ENCODE data around the gene CRYGD.
"Not testable (repeated sequence)": the region's sequence is repeated elsewhere in the genome, so short reads cannot be mapped to it uniquely, and the experiment has no call there.

The CRYGD gene

DNA sequence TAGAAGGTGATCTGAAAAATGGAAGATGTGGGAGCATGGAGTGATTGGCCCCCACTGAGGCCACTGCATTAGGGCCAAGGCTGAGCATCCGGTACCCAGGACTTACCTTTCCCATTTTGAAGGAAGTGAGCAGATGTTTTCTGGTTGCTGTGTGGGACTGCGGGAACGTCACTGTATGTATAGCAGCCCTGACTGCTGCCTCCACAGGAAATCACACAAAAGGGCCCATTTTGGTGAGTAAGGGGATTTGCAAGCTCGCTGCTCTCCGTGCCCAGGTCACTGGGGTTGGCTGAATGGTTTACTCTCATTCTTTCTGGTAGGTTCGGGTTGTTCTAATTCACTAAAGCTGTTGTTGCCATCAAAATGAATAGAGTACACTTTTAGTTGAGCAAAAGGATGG lies 21.7 kb upstream of the CRYGD start, which contains the start of gene CRYGB:
CRYGB (minus strand) TSS at position 153 of the 400 bp plus-strand sequence; CDS start at position 115, 38 bp downstream.
- H3K27ac ChIP-seq (ENCODE audit: low read length), result no peak within 1 kb of the TSS
- H3K4me3 ChIP-seq (ENCODE audit: low read depth in 1 of 2, low read length in 2 of 2), result no peak within 1 kb of the TSS
- no peaks in the 10 kb centered on the region for H3K4me1 ChIP-seq (ENCODE audit: control insufficient read depth in 1 of 2, insufficient read depth in 2 of 2, low read length in 2 of 2)
- no peaks in the 10 kb centered on the region for H3K36me3 ChIP-seq (ENCODE audit: control insufficient read depth in 1 of 2, insufficient read depth in 2 of 2, low read length in 2 of 2)
- no peaks in the 10 kb centered on the region for H3K27me3 ChIP-seq (ENCODE audit: low read depth, low read length)
- no peaks in the 10 kb centered on the region for H3K9me3 ChIP-seq (ENCODE audit: control insufficient read depth in 1 of 2, low read length in 2 of 2)

DNA sequence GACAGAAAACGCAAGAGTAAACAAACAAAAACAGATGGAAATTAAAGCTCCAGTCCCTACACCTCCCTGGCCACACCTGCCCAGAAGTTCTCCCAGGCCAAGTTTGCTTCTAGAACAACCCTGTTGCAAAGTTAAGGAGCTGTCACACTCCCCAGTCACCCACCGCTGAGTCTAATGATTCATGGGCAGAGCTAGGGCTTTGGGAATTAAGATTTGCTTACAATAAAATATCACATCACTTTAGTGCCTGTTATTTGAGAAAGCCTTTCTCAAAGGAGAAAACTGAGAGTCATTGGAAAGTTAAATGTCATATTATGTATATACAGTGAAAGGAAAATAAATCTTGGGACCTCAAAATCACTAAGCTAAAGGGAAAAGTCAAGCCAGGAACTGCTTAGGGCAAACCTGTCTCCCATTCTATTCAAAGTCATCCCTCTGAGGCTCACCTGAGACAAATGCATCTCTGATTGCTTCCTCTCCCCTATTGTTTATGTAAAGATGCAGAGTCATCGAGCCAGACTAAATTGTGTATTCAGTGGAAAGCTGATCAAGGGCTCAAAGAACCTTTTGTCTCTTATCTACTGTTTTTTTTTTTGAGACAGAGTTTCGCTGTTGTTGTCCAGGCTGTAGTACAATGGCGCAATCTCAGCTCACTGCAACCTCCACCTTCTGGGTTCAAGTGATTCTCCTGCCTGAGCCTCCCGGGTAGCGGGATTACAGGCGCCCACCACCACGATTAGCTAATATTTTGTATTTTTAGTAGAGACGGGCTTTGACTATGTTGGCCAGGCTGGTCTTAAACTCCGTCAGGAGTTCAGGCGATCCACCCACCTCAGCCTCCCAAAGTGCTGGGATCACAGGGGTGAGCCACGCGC lies 18.8 kb upstream of the CRYGD start:
- Histone ChIP-seq H3K4me1 (ENCODE audit: control insufficient read depth in 1 of 2, insufficient read depth in 2 of 2, low read length in 2 of 2) (no peaks in the 10 kb centered on the region), H3K4me3 (ENCODE audit: low read depth in 1 of 2, low read length in 2 of 2) (no peak overlapping the region), H3K36me3 (ENCODE audit: control insufficient read depth in 1 of 2, insufficient read depth in 2 of 2, low read length in 2 of 2) (no peaks in the 10 kb centered on the region), H3K9me3 (ENCODE audit: control insufficient read depth in 1 of 2, low read length in 2 of 2) (peaks cover 0 to 2% of the 10 kb centered on the region in 2 donors), H3K27ac (ENCODE audit: low read length) (no peak overlapping the region), H3K27me3 (ENCODE audit: low read depth, low read length) (no peaks in the 10 kb centered on the region)

DNA sequence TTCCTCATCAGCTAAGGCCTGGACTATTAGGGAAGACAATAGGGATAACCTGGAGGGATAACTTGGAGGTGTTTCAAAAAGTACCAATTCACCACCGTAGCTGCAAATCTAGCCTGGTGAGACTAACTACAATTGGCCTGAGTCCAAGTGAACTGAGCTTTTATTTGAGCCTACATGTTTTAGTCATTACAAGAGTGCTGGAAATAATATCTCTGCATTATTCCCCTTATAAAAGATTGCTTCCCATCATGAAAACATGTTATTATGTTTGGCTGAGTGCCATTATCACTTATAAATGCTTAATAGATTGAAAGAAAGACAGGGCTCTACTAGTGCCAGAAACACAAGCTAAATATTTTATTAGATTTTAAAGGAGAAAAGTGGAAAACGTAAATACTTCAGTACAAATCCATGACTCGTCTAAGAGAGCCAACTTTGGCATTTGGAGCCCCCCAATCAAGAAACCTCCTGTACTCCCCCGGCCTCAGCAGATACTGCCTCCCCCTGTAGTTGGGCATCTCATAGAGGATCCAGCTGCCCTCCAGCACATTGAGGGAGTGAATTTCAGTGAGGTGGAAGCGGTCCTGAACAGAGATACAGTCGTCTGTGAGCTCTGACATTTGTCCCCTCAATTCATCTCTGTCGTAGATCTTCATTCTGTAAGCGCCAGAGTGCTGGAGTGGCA lies 18.1 kb upstream of the CRYGD start:
- Histone ChIP-seq H3K4me1 (ENCODE audit: control insufficient read depth in 1 of 2, insufficient read depth in 2 of 2, low read length in 2 of 2) (no peaks in the 10 kb centered on the region), H3K27me3 (ENCODE audit: low read depth, low read length) (no peaks in the 10 kb centered on the region), H3K4me3 (ENCODE audit: low read depth in 1 of 2, low read length in 2 of 2) (no peak overlapping the region), H3K36me3 (ENCODE audit: control insufficient read depth in 1 of 2, insufficient read depth in 2 of 2, low read length in 2 of 2) (no peaks in the 10 kb centered on the region), H3K27ac (ENCODE audit: low read length) (no peak overlapping the region), H3K9me3 (ENCODE audit: control insufficient read depth in 1 of 2, low read length in 2 of 2) (peaks cover 0 to 4% of the 10 kb centered on the region in 2 donors)

DNA sequence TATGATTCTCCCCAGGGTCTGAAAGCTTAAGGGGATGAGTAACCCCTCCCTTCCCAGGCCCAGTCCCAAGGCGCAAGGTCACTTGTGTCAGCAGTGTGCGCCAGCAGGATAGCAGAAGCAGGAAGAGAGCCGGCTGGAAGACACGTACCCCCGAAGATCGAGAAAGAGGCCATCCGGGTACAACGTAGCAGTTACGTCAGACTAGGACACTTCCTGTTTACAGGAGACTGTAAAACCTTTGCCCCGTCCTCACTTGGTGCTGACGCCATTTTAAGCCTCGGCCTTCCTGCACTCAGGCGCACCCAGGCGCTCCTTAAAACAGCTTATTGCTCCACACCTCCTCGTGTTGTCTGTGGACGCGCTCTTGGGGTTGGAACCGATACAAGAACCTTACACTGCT lies 15.1 kb upstream of the CRYGD start:
- Histone ChIP-seq H3K4me3 (ENCODE audit: low read depth in 1 of 2, low read length in 2 of 2) (no peak overlapping the region), H3K27ac (ENCODE audit: low read length) (no peak overlapping the region), H3K9me3 (ENCODE audit: control insufficient read depth in 1 of 2, low read length in 2 of 2) (peaks cover 0 to 4% of the 10 kb centered on the region in 2 donors)

DNA sequence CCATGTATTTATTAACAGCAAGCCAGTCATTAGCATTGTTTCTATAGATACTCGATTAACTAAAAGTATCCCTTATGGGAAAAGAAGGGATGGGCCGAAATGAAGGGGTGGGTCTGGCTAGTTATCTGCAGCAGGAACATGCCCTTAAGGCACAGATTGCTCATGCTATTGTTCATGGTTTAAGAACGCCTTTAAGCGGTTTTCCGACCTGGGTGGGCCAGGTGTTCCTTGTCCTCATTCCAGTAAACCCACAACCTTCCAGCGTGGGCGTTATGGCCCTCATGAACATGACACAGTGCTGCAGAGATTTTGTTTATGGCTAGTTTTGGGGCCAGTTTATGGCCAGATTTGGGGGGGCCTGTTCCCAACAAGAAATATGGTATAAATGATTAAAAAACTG lies 14.0 kb upstream of the CRYGD start:
- H3K4me3 ChIP-seq (ENCODE audit: low read depth in 1 of 2, low read length in 2 of 2); H3K27me3 ChIP-seq (ENCODE audit: low read depth, low read length); H3K9me3 ChIP-seq (ENCODE audit: control insufficient read depth in 1 of 2, low read length in 2 of 2); H3K27ac ChIP-seq (ENCODE audit: low read length); H3K36me3 ChIP-seq (ENCODE audit: control insufficient read depth in 1 of 2, insufficient read depth in 2 of 2, low read length in 2 of 2); H3K4me1 ChIP-seq (ENCODE audit: control insufficient read depth in 1 of 2, insufficient read depth in 2 of 2, low read length in 2 of 2): not testable (repeated sequence)

More for the DNA sequence above, 15.1 kb upstream of the CRYGD start:
- Histone ChIP-seq H3K27me3 (ENCODE audit: low read depth, low read length) (no peaks in the 10 kb centered on the region), H3K4me1 (ENCODE audit: control insufficient read depth in 1 of 2, insufficient read depth in 2 of 2, low read length in 2 of 2) (no peaks in the 10 kb centered on the region), H3K36me3 (ENCODE audit: control insufficient read depth in 1 of 2, insufficient read depth in 2 of 2, low read length in 2 of 2) (no peaks in the 10 kb centered on the region)

DNA sequence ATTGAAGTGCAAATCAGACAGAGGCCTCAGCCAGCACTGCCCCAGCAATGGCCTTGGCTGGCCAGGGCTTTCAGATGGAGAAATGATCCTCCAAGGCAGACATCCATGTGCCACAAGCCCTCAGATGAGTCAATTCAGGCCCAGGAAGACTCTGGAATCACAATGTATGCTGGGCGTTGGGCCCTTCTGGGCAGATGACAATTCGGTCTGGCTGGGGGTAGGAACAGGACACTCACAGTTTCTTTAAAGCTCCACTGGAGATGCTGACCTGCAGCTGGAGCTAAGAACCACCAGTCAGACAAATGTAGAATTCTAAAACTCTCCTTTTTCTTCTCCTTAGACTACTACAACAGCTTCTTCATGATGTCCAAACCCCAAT lies 12.4 kb upstream of the CRYGD start:
- H3K4me1 ChIP-seq (ENCODE audit: control insufficient read depth in 1 of 2, insufficient read depth in 2 of 2, low read length in 2 of 2), result no peaks in the 10 kb centered on the region
- H3K9me3 ChIP-seq (ENCODE audit: control insufficient read depth in 1 of 2, low read length in 2 of 2), result peaks cover 0 to 4% of the 10 kb centered on the region in 2 donors
- H3K27ac ChIP-seq (ENCODE audit: low read length), result no peak overlapping the region
- H3K27me3 ChIP-seq (ENCODE audit: low read depth, low read length), result no peaks in the 10 kb centered on the region
- no peaks in the 10 kb centered on the region for H3K36me3 ChIP-seq (ENCODE audit: control insufficient read depth in 1 of 2, insufficient read depth in 2 of 2, low read length in 2 of 2)
- H3K4me3 ChIP-seq (ENCODE audit: low read depth in 1 of 2, low read length in 2 of 2), result no peak overlapping the region

DNA sequence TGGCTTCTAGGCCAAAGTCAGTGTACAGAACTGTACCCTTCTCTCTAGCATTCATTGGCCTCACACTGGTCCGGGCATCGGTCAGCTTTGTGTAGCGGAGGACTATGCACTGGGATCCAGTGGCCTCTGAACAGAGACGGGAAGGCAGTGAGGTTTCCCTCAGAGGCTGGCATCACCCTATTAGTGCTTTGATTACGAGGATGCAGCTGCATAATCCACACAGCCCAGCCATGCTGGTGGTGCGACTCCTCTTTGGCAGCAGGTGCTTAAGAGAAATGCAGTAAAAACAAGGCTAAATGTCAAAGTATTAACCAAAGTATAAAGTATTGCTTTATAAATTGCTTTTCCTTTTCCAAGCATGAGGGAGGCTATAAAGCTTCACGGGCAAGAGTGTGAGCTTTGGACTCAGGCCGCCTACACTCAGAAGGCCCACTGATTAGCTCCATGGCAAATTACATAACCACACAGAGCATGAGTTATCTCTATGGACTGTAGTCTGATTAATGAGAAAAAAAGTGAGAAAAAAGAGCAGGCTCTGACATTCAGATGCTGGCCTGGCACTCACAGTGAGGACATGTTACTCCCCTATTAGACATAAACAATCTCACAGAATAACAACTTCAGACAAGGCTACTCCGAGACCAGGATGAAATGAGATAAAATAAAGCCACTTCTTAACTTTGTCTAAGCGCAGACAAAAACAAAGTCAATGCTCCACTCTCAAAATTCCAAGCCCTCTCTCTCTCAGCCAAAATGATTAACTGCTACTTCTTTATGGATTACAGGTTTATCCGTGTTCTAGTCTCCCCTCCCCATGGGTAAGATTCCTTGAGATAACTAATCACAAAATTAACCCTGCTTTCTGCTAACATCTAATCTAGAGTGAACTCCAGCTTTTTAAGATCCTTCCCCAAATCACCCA lies 11.7 kb upstream of the CRYGD start:
- Histone ChIP-seq H3K27me3 (ENCODE audit: low read depth, low read length) (no peaks in the 10 kb centered on the region), H3K4me3 (ENCODE audit: low read depth in 1 of 2, low read length in 2 of 2) (no peak overlapping the region), H3K4me1 (ENCODE audit: control insufficient read depth in 1 of 2, insufficient read depth in 2 of 2, low read length in 2 of 2) (no peaks in the 10 kb centered on the region), H3K9me3 (ENCODE audit: control insufficient read depth in 1 of 2, low read length in 2 of 2) (peaks cover 0 to 4% of the 10 kb centered on the region in 2 donors), H3K27ac (ENCODE audit: low read length) (no peak overlapping the region), H3K36me3 (ENCODE audit: control insufficient read depth in 1 of 2, insufficient read depth in 2 of 2, low read length in 2 of 2) (no peaks in the 10 kb centered on the region)

DNA sequence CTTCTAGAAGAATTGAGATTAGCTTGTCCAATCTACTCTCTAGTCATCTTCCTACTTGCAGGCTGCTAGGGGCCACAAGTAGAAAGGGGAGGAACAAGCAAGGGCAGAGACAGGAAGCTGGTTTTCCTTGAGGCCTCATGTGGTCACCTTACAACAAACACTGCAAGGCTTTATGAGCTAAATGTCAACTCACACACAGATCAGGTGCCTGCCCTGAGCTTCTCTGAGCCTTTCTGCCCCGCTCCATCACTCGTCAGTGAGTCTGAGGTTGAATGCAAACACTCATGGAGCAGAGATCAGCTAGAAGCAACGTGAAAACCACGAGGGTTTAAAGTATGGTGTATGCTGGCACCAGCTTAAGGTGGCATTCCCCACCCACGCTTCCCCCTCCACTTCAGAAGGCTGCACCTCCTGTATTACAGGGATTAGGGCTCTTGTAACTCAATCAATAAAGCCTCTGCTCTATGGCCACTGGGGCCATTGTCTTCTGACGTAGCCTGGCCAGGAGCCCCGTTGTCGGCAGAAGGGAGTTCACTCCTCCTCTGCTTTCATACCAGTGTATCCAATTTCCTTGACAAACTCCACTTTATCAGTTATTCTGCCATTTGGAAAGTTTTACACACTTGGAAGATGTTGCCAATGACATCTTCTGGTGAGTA lies 10.7 kb upstream of the CRYGD start:
- Histone ChIP-seq H3K9me3 (ENCODE audit: control insufficient read depth in 1 of 2, low read length in 2 of 2) (peaks cover 0 to 4% of the 10 kb centered on the region in 2 donors), H3K27me3 (ENCODE audit: low read depth, low read length) (no peaks in the 10 kb centered on the region), H3K27ac (ENCODE audit: low read length) (no peak overlapping the region), H3K4me1 (ENCODE audit: control insufficient read depth in 1 of 2, insufficient read depth in 2 of 2, low read length in 2 of 2) (no peaks in the 10 kb centered on the region), H3K4me3 (ENCODE audit: low read depth in 1 of 2, low read length in 2 of 2) (no peak overlapping the region), H3K36me3 (ENCODE audit: control insufficient read depth in 1 of 2, insufficient read depth in 2 of 2, low read length in 2 of 2) (no peaks in the 10 kb centered on the region)

DNA sequence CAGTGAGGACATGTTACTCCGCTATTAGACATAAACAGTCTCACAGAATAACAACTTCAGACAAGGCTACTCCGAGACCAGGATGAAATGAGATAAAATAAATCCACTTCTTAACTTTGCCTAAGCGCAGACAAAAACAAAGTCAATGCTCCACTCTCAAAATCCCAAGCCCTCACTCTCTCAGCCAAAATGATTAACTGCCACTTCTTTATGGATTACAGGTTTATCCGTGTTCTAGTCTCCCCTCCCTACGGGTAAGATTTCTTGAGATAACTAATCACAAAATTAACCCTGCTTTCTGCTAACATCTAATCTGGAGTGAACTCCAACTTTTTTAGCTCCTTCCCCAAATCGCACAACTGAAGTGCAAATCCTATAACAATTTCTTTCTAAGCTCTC lies 6.4 kb upstream of the CRYGD start:
- Histone ChIP-seq H3K4me1 (ENCODE audit: control insufficient read depth in 1 of 2, insufficient read depth in 2 of 2, low read length in 2 of 2) (no peaks in the 10 kb centered on the region), H3K27ac (ENCODE audit: low read length) (no peak overlapping the region), H3K27me3 (ENCODE audit: low read depth, low read length) (no peaks in the 10 kb centered on the region), H3K9me3 (ENCODE audit: control insufficient read depth in 1 of 2, low read length in 2 of 2) (no peaks in the 10 kb centered on the region), H3K4me3 (ENCODE audit: low read depth in 1 of 2, low read length in 2 of 2) (no peak overlapping the region), H3K36me3 (ENCODE audit: control insufficient read depth in 1 of 2, insufficient read depth in 2 of 2, low read length in 2 of 2) (no peaks in the 10 kb centered on the region)

DNA sequence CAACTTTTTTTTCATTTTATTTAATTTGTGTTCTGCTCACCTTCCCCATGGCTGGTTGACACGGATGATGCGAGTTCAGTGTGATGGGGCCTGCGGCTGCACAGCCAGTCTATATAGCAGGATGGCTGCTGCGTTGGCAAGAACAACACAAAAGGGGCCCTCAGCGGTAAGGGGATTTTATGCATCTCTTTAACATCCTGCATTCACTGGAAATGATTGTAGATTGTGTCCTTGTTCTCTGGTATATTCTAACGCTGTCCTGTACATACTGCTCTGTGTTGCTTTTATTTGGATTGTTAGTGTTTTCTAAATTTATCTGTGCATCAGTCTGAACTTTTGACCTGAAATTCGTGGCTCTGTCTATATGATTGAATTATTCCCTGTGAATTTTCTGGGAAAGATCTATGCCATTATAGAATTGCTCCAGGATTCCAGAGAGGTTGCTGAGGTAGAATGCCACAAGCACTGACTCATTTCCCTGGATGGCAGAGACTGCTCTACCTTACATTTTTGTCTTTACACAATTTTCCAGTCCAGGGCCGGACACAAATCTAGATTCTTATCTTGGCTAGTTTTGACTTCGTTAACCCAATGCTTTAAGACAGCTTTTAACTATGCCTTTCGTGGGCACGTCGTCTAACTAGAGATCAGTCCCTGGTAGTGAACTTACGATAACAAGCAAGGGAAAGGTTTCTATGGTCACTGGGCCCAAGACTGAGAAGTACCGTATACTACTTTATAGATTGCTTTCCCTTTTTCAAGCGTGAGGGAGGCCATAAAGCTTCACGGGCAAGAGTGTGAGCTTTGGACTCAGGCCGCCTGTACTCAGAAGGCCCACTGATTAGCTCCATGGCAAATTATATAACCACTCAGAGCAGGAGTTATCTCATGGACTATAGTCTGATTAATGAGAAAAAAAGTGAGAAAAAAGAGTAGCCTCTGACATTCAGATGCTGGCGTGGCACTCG lies 5.7 kb upstream of the CRYGD start, which contains the start of gene CRYGC:
CRYGC (minus strand) TSS at position 85 of the 968 bp plus-strand sequence; CDS start at position 49, 36 bp downstream.
- Histone ChIP-seq H3K36me3 (ENCODE audit: control insufficient read depth in 1 of 2, insufficient read depth in 2 of 2, low read length in 2 of 2) (no peaks in the 10 kb centered on the region), H3K9me3 (ENCODE audit: control insufficient read depth in 1 of 2, low read length in 2 of 2) (no peaks in the 10 kb centered on the region), H3K4me3 (ENCODE audit: low read depth in 1 of 2, low read length in 2 of 2) (no peak within 1 kb of the TSS), H3K27ac (ENCODE audit: low read length) (peak within 1 kb of the TSS; percentile 39), H3K27me3 (ENCODE audit: low read depth, low read length) (no peaks in the 10 kb centered on the region), H3K4me1 (ENCODE audit: control insufficient read depth in 1 of 2, insufficient read depth in 2 of 2, low read length in 2 of 2) (no peaks in the 10 kb centered on the region)

All from muscle layer of duodenum (tissue), 2 donors.